NOMO-1 treated with DMSO at 0.1 percent for 48 hours (cell line): ENCODE data around the gene ZDHHC11B.
"Not testable (repeated sequence)": the region's sequence is repeated elsewhere in the genome, so short reads cannot be mapped to it uniquely, and the experiment has no call there.

Experiments
- DNase-seq: peaks from one replicate; lab custom pipeline; 2025; ENCODE audit not compliant: unreplicated experiment; lab: John Stamatoyannopoulos, UW

ZDHHC11B gene

DNA sequence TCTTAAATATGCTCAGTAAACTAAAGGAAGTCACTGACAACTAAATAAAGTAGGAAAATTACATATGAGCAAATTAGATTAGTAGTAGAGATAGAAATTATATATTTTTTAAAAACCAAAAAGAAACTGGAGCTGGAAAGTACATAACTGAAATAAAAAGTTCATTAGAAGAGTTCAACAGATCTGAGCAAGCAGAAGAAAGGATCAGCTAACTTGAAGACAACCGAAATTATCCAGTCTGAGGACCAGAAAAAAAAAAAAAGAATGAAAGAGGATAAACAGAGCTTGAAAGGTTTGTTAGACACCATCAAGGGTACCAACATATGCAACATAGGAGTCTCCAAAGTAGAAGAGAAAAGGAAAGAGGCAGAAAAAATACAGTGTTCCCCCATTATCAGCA is 65.2 kb downstream of the ZDHHC11B start:
- DNase-seq = not testable (repeated sequence)

DNA sequence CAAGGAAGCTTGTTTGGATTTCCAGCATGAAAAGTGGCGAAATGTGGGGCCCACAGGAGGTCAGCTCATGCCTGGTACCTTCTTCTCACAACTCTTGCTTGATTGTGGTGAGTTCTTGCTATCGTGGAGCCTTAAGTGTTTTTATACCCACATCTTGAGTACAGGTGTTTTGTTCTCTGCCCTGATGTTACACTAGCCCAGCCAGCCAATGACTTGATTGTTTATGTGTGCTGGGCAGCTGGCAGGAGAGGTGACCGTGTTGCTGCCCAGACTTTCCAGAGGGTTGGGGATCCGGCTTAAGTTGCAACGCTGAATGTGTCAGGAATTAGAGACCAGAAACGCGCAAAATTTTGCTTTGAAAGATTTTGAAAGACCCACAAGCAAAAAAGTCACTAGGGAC is 67.4 kb downstream of the ZDHHC11B start:
- DNase-seq = no peak

DNA sequence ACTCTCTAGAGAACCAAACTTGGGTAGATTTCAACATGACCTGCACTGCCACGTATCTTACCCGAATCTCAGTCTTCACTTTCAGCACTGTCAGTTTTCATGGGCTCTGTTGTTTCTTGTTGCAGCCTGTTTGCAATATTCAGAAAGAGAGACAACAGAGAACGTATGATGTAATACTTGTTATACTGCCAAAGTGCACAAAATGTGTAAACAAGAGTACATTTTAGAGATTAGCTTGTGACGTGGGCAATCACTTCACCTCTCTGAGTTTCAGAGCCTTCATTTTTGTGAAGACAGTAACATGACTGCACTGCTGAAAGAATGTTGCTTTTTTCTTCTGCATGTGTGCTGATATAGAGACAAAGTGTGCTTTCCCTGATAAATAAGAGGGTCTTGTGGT is 67.8 kb downstream of the ZDHHC11B start:
- DNase-seq = not testable (repeated sequence)

DNA sequence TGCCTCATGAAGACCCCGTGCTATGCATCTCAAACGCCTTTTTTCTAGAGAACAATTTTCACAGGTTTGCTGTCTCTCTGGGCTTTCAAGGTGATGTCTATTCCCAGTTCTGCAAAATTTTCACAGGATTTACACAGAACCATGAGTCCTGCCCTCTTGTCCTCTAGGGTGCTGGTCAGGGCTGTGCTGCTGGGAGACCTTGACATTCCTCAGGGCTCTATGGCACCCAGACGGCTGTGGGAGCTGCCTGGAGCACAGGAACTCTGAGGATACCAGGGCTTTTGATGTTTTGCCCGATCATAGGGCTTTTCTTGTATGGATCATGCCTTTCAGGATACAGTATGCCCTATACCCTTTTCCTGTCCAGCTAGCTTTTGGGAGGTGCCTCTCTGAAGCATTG is 68.9 kb downstream of the ZDHHC11B start:
- DNase-seq = not testable (repeated sequence)

DNA sequence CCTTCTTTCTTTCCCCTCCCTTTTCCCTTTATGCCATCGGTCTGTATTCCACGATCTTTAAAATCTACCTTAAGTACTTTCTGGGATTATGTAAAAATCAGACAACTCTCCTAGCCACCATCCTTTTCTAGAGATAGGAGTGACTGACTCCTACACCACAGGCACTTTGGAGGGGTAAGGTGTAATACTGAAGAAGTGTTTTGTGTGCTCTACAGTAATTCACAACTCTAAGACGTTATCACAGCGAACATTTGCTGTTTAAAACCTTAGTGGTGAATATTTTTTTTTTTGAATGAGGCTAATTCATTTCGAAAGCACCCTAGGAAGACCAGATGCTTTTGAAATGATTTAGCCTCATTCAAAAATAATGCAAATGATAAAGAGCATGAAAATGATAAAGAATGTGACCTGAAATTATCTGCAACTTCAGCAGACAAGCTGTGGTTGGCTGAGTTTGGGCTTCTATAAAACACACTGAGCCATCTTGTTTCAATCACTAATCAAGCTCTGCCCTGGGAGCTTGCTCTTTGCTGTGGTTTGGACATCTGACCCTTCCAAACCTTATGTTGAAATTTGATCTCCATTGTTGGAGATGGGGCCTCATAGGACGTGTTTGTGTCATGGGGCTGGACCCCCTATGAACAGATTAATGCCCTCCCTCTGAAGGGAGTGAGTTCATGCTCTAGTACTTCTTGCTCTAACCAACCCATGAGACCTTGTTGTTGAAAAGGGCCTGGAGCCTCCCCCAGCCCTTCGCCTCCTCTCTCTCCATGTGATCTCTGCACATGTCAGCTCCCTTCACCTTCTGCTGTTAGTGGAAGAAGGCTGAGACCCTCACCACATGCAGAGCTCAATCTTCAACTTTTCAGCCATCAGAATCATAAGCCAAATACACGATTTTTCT is 70.1 kb downstream of the ZDHHC11B start:
- DNase-seq = not testable (repeated sequence)

DNA sequence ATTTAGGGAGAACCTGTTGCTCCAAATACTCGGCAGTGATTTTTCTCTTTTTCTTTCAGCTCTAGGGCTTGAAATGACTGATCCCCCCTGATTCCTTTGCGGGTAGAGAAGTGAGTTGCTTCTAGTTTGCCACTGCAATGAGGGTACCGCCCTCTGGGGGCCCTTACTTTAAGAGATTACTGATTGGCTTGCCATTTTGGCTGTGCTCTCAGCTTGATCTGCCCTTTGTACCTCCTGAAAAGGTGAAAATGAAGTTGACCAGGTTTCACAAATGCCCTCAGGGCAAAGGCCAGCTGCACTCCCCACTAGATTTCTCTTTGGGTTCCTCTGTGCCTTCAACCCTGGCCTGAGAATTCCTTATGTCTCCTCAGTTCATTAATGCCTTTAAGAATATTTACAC is 70.8 kb downstream of the ZDHHC11B start:
- DNase-seq = not testable (repeated sequence)

DNA sequence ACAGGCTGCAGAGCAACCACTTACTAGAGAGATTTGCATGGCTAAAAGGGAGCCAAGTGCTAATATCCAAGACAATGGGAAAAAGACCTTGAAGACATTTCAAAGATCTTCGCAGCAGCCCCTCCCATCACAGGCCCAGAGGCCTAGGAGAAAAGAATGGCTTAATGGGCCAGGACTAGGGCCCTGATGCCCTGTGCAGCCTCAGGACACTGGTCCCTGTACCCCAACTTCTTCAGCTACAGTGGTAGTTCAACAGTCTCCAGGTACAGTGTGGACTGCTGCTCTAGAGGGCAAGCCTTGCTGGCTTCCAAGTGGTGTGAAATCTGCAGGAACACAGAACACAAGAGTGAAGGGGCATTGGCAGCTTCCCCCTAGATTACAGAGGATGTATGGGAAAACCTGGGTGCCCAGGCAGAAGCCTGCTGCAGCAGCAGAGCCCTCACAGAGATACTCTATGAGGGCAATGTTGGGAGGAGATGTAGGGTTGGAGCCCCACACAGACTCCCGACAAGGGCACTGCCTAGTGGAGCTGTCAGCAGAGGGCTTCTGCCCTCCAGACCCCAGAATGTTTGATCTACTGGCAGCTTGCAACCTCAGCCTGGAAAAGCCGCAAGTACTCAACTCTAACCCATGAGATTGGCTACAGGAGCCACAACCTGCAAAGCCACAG is 75.5 kb downstream of the ZDHHC11B start:
- DNase-seq = not testable (repeated sequence)

DNA sequence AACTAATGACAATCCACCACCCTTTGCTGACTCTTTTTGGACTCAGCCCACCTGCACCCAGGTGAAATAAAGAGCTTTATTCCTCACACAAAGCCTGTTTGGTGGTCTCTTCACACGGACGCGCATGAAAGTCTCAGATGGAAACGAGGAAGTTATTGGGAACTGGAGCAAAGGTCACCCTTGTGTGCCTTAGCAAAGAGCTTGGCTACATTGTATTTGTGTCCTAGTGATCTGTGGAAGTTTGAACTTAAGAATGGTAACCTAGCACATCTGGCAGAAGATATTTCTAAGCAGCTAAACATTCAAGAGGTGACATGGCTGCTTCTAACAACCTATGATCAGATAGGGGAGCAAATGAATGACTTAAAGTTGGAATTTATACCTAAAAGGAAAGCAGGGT is 76.2 kb downstream of the ZDHHC11B start:
- not testable (repeated sequence) for DNase-seq

DNA sequence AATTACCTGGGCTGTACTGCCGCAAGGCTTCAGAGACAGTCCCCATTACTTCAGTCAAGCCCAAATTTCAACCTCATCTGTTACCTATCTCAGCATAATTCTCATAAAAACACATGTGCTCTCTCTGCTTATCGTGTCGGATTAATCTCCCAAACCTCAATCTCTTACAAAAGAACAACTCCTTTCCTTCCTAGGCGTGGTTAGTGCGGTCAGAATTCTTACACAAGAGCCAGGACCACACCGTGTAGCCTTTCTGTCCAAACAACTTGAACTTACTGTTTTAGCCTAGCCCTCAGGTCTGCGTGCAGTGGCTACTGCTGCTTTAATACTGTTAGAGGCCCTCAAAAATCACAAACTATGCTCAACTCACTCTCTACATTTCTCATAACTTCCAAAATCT is 78.4 kb downstream of the ZDHHC11B start:
- peak; percentile 87 for DNase-seq

DNA sequence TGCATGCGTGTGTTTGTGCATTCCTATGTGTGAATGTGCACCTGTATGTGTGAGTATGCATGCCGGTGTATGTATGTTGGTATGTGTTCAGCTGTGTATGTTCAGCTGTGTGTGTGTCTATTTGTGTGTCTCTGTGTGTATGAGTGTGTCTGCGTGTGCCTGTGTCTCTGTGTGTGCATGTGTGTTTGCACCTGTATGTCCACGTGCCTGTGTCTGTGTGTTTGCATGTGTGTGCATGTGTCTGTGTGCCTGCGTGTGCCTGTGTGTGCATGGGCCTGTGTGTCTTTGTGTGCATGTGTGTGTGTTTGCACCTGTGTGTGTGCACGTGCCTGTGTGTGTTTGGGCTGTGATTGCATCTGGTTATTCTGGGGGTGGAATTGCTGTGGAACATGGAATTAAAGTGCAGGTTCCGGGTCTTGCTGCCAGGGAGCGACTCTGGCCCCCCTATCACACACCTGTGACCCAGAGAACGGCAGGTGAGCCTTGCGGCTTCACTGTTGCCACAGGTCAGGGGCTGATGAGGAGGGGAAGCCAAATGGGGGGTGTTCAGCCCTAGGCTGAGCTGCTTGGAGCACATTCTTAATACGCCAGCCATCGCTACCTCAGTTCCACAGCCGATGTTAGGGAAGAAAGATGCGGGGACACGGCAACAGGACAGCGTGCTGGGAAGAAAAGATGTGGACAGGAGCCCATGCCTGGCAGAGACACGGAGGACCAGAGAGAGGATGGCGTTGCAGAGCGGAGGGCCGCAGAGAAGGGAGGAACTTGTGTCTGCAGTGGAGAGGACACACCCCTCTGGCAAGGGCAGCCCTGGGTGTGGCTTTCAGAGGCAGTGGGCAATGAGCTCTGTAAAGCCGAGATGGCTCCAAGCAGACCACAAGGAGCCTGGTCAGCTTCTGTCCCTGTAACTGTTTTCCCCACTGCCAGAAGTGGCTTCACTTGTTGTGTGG is 87.5 kb downstream of the ZDHHC11B start:
- not testable (repeated sequence) for DNase-seq

DNA sequence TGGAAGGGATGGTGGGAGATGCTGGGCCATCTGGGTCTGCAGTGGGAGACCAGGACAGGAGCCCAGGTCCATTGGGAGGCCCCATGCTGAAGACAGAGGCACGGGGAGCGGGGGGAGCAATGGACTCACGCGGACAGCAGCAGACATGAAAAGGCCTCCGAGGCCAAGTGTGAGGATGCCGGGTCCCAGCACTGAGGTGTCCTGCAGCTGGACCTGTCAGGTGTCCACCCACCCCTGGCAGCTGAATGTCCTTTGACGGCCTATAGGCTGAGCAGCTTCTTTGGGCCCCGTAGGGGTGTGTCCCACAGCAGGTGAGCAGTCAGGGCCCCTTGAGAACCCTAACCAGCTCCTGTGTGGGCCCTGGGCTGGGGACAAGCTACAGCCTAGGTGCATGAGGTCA is 88.3 kb downstream of the ZDHHC11B start:
- DNase-seq = not testable (repeated sequence)

DNA sequence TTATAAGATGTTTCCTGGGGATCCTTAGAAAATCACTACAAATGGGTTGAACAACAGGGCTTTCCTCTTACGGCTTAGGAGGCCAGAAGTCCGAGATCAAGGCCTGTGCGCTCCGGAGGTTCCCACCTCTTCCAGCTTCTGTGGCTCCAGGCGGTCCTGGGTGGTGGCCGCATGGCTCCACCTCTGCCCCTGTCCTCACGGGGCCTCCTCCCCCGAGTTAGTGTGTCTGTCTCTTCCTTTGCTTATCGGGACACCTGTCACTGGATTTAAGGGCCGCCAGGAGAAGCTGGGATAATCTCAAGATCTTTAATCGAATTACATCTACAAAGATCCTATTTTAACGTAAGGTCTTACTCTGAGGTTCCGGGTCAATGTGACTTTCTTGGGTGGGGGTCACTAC is 89.1 kb downstream of the ZDHHC11B start:
- DNase-seq = not testable (repeated sequence)

DNA sequence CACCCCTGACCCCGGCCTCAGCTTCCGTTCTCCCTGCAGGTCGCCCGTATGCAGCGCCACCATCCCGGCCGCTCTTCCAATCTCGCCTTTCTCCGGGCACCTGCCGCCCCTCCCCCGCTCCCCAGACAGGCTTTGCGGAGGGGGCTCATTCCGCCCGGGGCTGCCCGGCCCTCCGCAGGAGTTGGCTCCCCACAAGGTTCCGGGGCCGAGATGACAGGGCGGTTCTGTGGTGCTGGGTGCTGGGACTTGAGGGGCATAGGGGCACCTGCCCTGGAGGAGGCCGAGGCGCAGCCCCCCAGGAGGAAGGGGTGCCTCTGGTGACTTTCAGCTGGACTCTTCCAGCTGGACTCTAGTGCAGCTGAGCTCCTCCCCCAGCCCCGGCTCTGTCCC is 90.5 kb downstream of the ZDHHC11B start:
- not testable (repeated sequence) for DNase-seq

DNA sequence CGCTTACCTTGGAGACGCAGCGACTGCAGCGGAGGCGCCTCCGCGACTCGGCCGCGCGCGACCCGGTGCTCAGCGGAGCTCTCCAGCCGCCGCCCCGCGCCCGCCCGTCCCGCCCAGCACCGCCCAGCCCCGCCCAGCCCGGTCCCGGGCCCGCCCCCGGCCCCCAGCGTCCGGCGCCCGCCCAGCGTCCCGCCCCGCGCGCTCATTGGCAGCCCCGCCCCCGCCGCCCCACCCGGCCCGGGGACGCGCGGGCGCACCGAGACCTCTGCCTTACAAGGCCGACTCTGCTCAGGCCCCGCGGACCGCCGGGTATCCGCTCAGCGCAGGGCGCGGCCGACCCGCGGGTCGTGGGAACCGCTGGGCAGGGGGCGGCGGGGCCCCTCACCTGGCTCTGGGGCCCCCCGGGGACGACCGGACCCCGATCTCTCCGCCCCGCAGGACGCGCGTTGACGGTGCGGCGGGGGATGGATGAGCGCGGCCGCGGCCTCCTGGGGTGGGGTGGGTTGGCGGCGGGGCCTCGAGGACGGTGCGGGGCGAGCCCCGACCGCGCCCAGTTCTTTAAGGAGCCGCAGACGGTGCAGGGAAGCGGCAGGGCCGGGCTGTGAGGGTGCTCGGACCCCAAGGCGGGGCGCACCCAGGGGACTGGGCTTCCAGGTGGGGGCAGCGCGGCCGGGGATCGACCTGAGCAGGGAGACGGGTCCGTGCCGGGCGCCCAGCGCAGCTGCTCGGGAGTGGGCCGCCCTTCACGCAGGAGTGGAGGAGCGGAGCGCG is 91.1 kb downstream of the ZDHHC11B start, which contains the start of gene TPPP:
Gene TPPP, minus strand, starts transcription at position 82 of the 771 bp plus-strand sequence. CDS start 15,292 bp downstream, outside the sequence.
- DNase-seq = peak; percentile 76

DNA sequence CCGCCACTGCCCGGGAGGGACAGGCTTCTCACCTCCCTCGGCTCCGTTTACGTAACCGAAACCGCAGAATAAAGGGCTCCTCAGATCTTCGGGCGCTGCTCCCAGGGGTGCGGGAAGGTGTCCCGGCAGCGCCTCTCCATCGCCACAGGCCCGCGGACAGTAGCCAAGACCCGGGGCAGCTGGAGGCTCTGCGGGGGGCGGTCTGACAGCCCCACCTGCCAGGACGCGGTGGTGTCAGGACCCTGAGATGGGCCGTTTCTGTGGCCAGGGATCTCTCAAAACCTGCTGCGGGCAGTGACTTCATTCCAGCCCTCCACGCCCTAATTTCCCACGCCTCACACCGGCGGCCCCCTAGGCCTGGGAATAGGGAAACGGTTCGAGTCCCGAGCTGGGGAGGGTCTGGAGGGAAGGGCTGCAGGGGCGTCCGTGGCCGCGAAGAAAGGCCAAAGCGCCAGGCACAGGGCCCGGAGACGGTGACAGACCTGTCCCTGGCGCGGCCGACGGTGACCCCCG is 91.9 kb downstream of the ZDHHC11B start:
- DNase-seq = not testable (repeated sequence)

DNA sequence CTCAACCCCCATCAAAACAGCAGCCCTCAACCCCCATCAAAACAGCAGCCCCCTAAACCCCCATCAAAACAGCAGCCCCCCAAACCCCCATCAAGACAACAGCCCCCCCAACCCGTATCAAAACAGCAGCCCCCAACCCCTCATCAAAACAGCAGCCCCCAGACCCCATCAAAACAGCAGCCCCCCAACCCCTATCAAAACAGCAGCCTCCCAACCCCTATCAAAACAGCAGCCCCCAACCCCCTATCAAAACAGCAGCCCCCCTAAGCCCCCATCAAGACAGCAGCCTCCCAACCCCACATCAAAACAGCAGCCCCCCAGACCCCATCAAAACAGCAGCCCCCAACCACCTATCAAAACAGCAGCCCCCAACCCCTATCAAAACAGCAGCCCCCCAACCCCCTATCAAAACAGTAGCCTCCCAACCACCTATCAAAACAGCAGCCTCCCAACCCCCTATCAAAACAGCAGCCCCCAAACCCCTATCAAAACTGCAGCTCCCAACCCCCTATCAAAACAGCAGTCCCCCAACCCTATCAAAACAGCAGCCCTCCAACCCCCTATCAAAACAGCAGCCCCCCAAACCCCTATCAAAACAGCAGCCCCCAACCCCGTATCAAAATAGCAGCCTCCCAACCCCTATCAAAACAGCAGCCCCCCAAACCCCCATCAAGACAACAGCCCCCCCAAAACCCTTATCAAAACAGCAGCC is 92.6 kb downstream of the ZDHHC11B start:
- no peak for DNase-seq

DNA sequence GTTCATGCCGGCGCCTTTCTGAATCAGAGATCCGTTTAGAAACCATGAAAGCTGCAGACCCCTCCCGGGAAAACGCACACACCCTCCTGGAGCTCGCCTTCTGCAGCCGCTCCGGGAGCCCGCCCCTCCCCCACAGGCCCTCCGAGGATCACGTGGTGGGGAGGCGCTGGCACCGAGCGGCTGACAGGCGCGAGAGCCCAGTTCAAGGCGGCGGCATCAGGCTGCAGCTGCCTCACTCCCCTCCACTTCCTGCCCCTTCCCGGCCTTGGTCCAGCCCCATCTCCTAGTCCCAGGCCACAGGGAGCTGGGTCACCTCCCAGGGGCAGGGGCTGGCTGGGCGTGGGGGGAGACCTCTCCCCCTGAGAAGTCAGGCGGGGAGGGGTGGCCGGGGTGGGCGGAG is 93.5 kb downstream of the ZDHHC11B start:
- DNase-seq = not testable (repeated sequence)

DNA sequence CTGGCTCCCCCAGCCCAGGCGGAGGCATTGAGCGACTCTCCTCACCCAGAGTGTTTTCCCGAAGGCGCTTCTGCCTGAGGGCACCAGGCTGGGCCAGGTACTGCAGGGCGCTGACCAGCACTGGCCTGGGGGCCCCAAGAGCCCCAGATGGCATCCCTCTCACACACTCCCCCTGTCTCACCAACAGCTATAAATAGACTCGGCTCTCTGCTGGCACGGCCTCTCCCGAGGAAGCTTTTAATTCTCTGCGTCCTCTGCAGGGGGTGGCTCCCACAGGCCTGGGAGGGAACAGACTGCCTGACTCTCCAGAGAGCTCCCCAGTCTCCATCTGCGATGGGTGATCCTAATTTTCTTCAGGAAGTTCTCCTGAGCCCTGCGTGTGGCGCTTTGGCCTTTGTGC is 94.2 kb downstream of the ZDHHC11B start:
- DNase-seq = not testable (repeated sequence)

DNA sequence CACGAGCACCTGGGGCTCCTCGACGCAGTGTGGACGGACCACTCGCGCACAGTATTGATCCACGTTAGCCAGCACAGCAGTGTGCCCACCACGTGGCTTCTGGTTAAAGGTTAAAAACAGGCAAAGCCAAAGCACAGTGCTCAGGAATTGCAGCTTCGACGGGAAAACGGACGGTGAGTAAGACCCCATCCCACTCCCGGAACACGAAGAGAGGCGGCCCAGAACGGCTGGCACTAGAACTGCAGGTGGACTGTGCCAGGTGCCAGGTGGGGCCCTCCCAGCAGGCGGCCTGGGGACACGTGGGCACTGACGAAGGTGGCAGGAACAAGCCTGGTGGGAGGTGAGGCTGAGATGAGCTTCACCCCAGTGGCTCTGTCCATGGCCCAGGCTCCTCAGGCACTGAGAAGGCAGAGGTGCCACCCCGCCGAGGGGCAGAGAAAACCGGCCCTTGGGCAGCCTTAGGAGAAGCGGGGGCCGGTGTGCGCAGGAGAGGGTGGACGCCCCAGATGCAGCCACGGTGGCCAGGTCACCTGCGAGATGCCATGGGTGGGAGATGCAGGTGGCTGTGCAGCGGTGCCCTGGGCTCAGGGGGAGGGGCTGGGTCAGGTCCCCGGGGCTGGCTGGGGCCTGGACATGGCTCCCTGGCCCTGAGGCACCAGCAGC is 96.0 kb downstream of the ZDHHC11B start:
- DNase-seq = not testable (repeated sequence)
